ENCODE measurements around the gene NUP107. TPM values are rescaled to one million over a fixed set of nuclear protein-coding genes. Genes with fewer than 3 reads are reported as not detected.

NUP107 gene
- polyA plus RNA-seq, 3 donors from 2014 or later: 24.9 to 48.8 (median 42.3) TPM

- H3K36me3 Mint-ChIP-seq: peaks cover 4 to 20% (median 6%) of the 10 kb centered on the region in 3 donors
- peaks cover 0 to 7% (median 5%) of the 10 kb centered on the region in 3 donors for H3K27me3 Mint-ChIP-seq (ENCODE audit: low read depth in 3 of 3)
- peak overlapping the region; percentile 89 to 97 (median 92) for H3K4me3 Mint-ChIP-seq
- peak overlapping the region; percentile 89 to 94 (median 93) for H3K27ac Mint-ChIP-seq
- no peaks in the 10 kb centered on the region for H3K9me3 Mint-ChIP-seq
- peaks cover 22 to 53% of the 10 kb centered on the region in 2 donors for H3K4me1 Mint-ChIP-seq
- DNase-seq: no peak
These were observed 59.9 kb downstream of the NUP107 start for GRCh38 chr12:68746572-68747180.

GRCh38 chr12:68749443-68749842, 62.7 kb downstream of the NUP107 start:
- Mint-ChIP-seq H3K4me3 (no peak overlapping the region), H3K4me1 (peaks cover 22 to 53% of the 10 kb centered on the region in 2 donors), H3K27me3 (ENCODE audit: low read depth in 3 of 3) (peaks cover 0 to 7% (median 5%) of the 10 kb centered on the region in 3 donors), H3K9me3 (no peaks in the 10 kb centered on the region), H3K27ac (peak overlapping the region in 1 of 6 donors; percentile 8), H3K36me3 (peaks cover 12 to 27% (median 14%) of the 10 kb centered on the region in 3 donors)
- no peak for DNase-seq

GRCh38 chr12:68749861-68750260, 63.1 kb downstream of the NUP107 start:
- H3K27ac Mint-ChIP-seq: peak overlapping the region in 2 of 6 donors; percentile 8 to 18
- H3K4me1 Mint-ChIP-seq: peaks cover 22 to 53% of the 10 kb centered on the region in 2 donors
- no peak overlapping the region for H3K4me3 Mint-ChIP-seq
- no peaks in the 10 kb centered on the region for H3K9me3 Mint-ChIP-seq
- peaks cover 12 to 31% (median 14%) of the 10 kb centered on the region in 3 donors for H3K36me3 Mint-ChIP-seq
- no peak for DNase-seq
- peaks cover 0 to 7% (median 5%) of the 10 kb centered on the region in 3 donors for H3K27me3 Mint-ChIP-seq (ENCODE audit: low read depth in 3 of 3)

- Mint-ChIP-seq H3K36me3 (peaks cover 12 to 36% (median 16%) of the 10 kb centered on the region in 3 donors), H3K4me3 (no peak overlapping the region), H3K4me1 (peaks cover 22 to 49% of the 10 kb centered on the region in 2 donors), H3K27me3 (ENCODE audit: low read depth in 3 of 3) (peaks cover 0 to 5% (median 5%) of the 10 kb centered on the region in 3 donors), H3K27ac (no peak overlapping the region), H3K9me3 (no peaks in the 10 kb centered on the region)
- DNase-seq: no peak
These were observed 63.7 kb downstream of the NUP107 start for GRCh38 chr12:68750506-68750905.

- Mint-ChIP-seq H3K4me3 (no peak overlapping the region), H3K27me3 (ENCODE audit: low read depth in 3 of 3) (no peaks in the 10 kb centered on the region), H3K9me3 (no peaks in the 10 kb centered on the region), H3K27ac (no peak overlapping the region), H3K36me3 (peaks cover 20 to 46% (median 20%) of the 10 kb centered on the region in 3 donors), H3K4me1 (no peaks in the 10 kb centered on the region)
- no peak for DNase-seq
These were observed 68.9 kb downstream of the NUP107 start for GRCh38 chr12:68755536-68756243.

DNA sequence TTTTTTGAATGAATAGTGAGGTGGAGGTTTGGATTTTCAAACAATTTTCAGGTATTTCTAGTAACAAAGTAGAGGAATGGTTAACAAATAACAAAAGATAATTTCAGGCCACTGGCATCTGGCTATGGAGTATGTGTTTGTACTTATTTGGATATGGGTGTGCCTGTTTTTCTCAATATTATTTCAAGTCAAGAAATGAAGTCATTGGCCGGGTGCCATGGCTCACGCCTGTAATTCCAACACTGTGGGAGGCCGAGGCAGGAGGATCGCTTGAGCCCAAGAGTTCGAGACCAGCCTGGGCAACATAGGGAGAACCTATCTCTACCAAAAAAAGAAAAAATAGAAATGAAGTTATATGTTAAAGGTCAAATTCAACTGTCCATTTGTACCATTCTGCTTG, 73.1 kb downstream of the NUP107 start:
- Mint-ChIP-seq H3K36me3 (peaks cover 20 to 52% (median 26%) of the 10 kb centered on the region in 3 donors), H3K4me3 (no peak overlapping the region), H3K4me1 (peaks cover 0 to 2% of the 10 kb centered on the region in 2 donors), H3K27me3 (ENCODE audit: low read depth in 3 of 3) (no peaks in the 10 kb centered on the region), H3K27ac (no peak overlapping the region), H3K9me3 (no peaks in the 10 kb centered on the region)
- DNase-seq: no peak

DNA sequence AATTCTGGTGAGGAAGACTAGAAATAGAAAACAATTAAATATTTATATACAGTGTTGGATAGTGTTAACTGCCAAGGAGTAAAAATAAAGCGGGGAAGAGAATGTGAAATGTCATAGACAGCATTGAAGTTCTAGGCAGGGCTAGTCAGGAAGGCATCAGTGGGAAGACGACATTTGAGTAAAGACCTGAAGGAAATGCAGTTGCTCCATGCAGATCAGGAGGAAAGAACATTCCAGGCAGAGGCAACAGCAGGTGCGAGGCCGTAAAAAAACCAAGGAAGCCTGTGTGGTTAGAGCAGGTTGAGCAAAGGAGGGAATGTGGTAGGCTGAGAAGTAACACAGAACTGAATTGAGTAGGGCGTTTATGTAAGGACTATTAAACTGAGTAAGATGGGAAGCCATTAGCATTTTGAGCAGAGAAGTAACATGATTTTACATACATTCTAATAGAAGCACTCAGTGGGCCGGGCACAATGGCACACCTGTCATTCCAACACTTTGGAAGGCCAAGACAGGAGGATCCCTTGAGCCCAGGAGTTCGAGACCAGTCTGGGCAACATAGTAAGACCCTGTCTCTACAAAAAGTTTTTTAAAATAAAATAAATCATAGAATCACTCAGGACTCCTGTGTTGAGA, 74.1 kb downstream of the NUP107 start:
- Mint-ChIP-seq H3K36me3 (peaks cover 20 to 44% (median 22%) of the 10 kb centered on the region in 3 donors), H3K4me3 (no peak overlapping the region), H3K27ac (peak overlapping the region in 1 of 6 donors; percentile 17), H3K9me3 (no peaks in the 10 kb centered on the region), H3K4me1 (peaks cover 0 to 2% of the 10 kb centered on the region in 2 donors), H3K27me3 (ENCODE audit: low read depth in 3 of 3) (no peaks in the 10 kb centered on the region)
- DNase-seq: no peak

- Mint-ChIP-seq H3K36me3 (peaks cover 15 to 39% (median 22%) of the 10 kb centered on the region in 3 donors), H3K27ac (peak overlapping the region in 3 of 6 donors; percentile 2 to 15 (median 10)), H3K4me3 (no peak overlapping the region), H3K4me1 (peaks cover 0 to 2% of the 10 kb centered on the region in 2 donors), H3K9me3 (no peaks in the 10 kb centered on the region), H3K27me3 (ENCODE audit: low read depth in 3 of 3) (no peaks in the 10 kb centered on the region)
- no peak for DNase-seq
These were observed 74.6 kb downstream of the NUP107 start for GRCh38 chr12:68761442-68761812.

DNA sequence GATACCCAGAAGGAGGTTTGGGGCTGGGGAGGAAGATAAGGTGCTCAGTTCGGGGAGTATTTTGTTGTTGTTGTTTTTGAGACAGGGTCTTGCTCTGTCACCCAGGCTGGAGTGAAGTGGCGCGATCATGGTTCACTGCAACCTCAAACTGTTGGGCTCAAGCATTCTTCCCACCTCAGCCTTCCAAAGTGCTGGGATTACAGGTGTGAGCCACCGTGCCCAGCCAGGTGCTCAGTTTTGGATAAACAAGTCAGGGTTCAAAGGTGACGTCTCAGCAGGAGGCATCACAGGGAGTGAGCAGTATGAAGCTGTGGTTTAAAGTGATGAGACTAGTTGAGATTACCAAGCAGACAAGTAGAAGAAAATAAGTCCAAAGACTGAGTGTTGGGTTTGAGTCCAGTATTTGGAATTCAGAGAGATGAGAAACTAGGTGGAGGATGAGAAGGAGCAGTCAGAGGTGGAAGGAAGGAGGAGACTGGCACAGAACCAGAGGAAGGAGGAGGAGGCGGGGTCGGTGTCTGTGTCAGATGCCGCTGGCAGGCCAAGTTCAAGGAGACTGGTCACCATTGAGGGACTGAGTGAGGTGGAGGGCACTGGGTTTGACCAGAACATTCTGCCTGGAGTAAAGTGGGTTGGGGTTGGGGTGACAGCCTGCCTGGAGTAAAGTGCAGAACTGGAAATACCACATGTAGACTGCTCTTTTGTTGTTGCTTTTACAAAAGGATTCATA, 75.3 kb downstream of the NUP107 start:
- Mint-ChIP-seq H3K27me3 (ENCODE audit: low read depth in 3 of 3) (no peaks in the 10 kb centered on the region), H3K36me3 (peaks cover 18 to 41% (median 26%) of the 10 kb centered on the region in 3 donors), H3K4me1 (peaks cover 0 to 2% of the 10 kb centered on the region in 2 donors), H3K4me3 (no peak overlapping the region), H3K9me3 (no peaks in the 10 kb centered on the region), H3K27ac (peak overlapping the region in 3 of 6 donors; percentile 2 to 10 (median 8))
- DNase-seq: no peak

DNA sequence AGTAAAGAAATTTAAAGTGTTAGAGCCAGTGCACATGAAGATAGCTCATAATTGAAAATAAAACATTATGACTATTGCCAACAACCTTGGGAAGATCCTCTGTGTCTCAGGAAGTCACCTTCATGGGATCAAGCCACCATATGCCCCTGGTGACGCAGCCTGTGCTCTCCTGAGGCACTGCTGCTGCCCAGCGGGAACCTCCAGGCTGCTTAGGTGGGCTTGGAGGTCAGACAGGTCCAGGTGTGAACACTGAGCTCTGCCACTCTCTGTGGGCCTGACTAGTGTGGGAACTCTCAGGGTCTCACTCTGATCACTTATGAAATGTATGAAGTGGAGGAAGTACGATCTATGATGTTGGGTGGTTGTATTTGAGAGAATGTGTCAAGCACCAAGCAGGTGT, 75.9 kb downstream of the NUP107 start:
- H3K9me3 Mint-ChIP-seq: no peaks in the 10 kb centered on the region
- H3K36me3 Mint-ChIP-seq: peaks cover 18 to 41% (median 26%) of the 10 kb centered on the region in 3 donors
- no peak overlapping the region for H3K4me3 Mint-ChIP-seq
- peaks cover 0 to 2% of the 10 kb centered on the region in 2 donors for H3K4me1 Mint-ChIP-seq
- DNase-seq: no peak
- no peak overlapping the region for H3K27ac Mint-ChIP-seq
- no peaks in the 10 kb centered on the region for H3K27me3 Mint-ChIP-seq (ENCODE audit: low read depth in 3 of 3)

DNA sequence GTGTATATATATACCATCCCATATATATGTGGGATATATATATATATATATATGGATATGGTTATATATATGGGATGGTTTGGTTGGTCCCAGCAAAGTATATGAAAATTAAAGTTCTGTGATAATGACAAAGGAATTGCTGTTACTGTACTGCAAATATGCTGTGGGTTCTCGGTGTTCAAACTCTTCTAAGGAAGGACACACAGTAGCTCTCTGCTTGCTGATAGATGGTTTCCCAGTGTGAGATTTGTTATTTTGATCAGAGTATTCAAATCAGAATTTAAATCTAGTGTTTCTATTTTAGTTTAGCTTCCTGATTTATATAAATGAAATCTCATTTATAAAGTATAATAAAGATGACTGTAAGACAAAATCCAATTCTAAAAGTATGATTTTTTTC, 78.9 kb downstream of the NUP107 start:
- no peak overlapping the region for H3K4me3 Mint-ChIP-seq
- peaks cover 0 to 2% of the 10 kb centered on the region in 2 donors for H3K4me1 Mint-ChIP-seq
- no peak for DNase-seq
- no peak overlapping the region for H3K27ac Mint-ChIP-seq
- peaks cover 21 to 33% (median 33%) of the 10 kb centered on the region in 3 donors for H3K36me3 Mint-ChIP-seq
- no peaks in the 10 kb centered on the region for H3K27me3 Mint-ChIP-seq (ENCODE audit: low read depth in 3 of 3)
- H3K9me3 Mint-ChIP-seq: no peaks in the 10 kb centered on the region

DNA sequence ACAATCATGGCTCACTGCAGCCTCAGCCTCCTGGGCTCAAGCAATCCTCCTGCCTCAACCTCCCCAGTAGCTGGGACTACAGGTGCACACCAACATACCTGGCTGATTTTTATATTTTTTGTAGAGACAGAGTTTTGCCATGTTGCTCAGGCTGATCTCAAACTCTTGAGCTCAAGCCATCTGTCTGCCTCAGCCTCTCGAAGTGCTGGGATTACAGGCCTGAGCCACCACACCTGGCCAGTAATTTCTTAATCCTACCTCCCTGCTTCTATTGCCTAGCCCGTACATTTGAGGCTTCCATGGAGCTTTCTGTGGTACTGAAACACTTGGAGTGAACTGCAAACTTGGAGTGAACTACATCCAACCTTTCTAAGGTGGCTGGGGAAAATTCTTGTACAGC, 79.9 kb downstream of the NUP107 start:
- no peaks in the 10 kb centered on the region for H3K27me3 Mint-ChIP-seq (ENCODE audit: low read depth in 3 of 3)
- no peak overlapping the region for H3K27ac Mint-ChIP-seq
- DNase-seq: no peak
- peaks cover 2 to 4% of the 10 kb centered on the region in 2 donors for H3K4me1 Mint-ChIP-seq
- no peaks in the 10 kb centered on the region for H3K9me3 Mint-ChIP-seq
- H3K4me3 Mint-ChIP-seq: no peak overlapping the region
- H3K36me3 Mint-ChIP-seq: peaks cover 15 to 27% (median 27%) of the 10 kb centered on the region in 3 donors

DNA sequence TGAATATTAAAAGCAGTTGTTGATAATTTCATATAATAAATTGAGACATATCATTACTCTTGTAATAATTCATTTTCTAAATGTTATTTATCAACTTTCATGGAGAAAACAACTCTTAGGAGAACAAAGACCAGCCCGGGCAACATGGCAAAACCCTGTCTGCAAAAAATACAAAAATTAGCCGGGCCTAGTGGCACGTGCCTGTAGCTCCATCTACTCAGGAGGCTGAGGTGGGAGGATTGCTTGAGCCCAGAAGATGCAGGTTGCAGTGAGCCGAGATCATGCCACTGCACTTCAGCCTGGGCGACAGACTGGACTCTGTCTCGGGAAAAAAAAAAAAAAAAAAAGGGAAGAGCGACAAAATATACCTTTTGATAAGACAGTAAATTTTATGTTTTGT, 80.4 kb downstream of the NUP107 start:
- H3K36me3 Mint-ChIP-seq: peaks cover 10 to 26% (median 22%) of the 10 kb centered on the region in 3 donors
- H3K9me3 Mint-ChIP-seq: no peaks in the 10 kb centered on the region
- no peak overlapping the region for H3K4me3 Mint-ChIP-seq
- no peak overlapping the region for H3K27ac Mint-ChIP-seq
- no peaks in the 10 kb centered on the region for H3K27me3 Mint-ChIP-seq (ENCODE audit: low read depth in 3 of 3)
- DNase-seq: no peak
- H3K4me1 Mint-ChIP-seq: peaks cover under 1 to 5% of the 10 kb centered on the region in 2 donors

Data from immature natural killer cell (primary cell).